SU-DHL-6 (cell line): Measurements from ENCODE around the gene AGBL4.

Experiments used
- CTCF ChIP-seq: fragments of 200-600 bp; sonication (generic); IDR thresholded peaks from one replicate; pipeline ENCODE4 v1.5.1; 2017; ENCODE audit warnings: antibody characterized with exemption, mild to moderate bottlenecking, low read length, moderate library complexity; ENCODE audit not compliant: insufficient read depth, poor library complexity, severe bottlenecking
- EZH2phosphoT487 ChIP-seq: fragments of 200-600 bp; sonication (generic), shearing (Covaris generic); conservative IDR thresholded peaks from 2 replicates; pipeline ENCODE4 v1.6.1; 2018; ENCODE audit warnings: mild to moderate bottlenecking, antibody characterized with exemption, low read length, moderate library complexity, mixed read lengths

GRCh38 chr1:48629867-48630266 lies 1393.9 kb downstream of the AGBL4 start:
- TF ChIP-seq CTCF, result no peak
- TF ChIP-seq EZH2phosphoT487, result no peak
